GM18867 (cell line): Measurements from ENCODE around the gene PLK3.

Experiments used
- ATAC-seq: cut with Tn5 transposase; IDR thresholded peaks from one replicate; pipeline ENCODE4 v1.9.1; 2021; ENCODE audit warnings: mild to moderate bottlenecking, moderate library complexity; ENCODE audit not compliant: unreplicated experiment

The PLK3 gene

GRCh38 chr1:44849575-44850132, 49.5 kb downstream of the PLK3 start:
- no peak for ATAC-seq

GRCh38 chr1:44851308-44851707, 51.1 kb downstream of the PLK3 start:
- no peak for ATAC-seq

GRCh38 chr1:44853201-44853600, 53.0 kb downstream of the PLK3 start:
- ATAC-seq: no peak

GRCh38 chr1:44854970-44855369, 54.8 kb downstream of the PLK3 start:
- no peak for ATAC-seq
